ENCODE measurements around the gene CCDC91.

Gene CCDC91

GRCh38 chr12:28506271-28506670, 316.0 kb downstream of the CCDC91 start:
- no peak for DNase-seq (ENCODE audit: low spot score)
- no peak for TF ChIP-seq CTCF (IDR thresholded peaks at IDR 0.05)
- no peak overlapping the region for H3K27ac ChIP-seq
- H3K4me3 ChIP-seq: no peak overlapping the region

- no peak overlapping the region for H3K4me3 ChIP-seq
- DNase-seq (ENCODE audit: low spot score): no peak
- H3K27ac ChIP-seq: no peak overlapping the region
- TF ChIP-seq CTCF (IDR thresholded peaks at IDR 0.05): no peak
Measured at GRCh38 chr12:28507033-28507432, 316.8 kb downstream of the CCDC91 start.

- no peak for TF ChIP-seq CTCF (IDR thresholded peaks at IDR 0.05)
- no peak overlapping the region for H3K27ac ChIP-seq
- DNase-seq (ENCODE audit: low spot score): no peak
- H3K4me3 ChIP-seq: no peak overlapping the region
Measured at GRCh38 chr12:28507867-28508266, 317.6 kb downstream of the CCDC91 start.

GRCh38 chr12:28512406-28512805, 322.1 kb downstream of the CCDC91 start:
- no peak overlapping the region for H3K4me3 ChIP-seq
- DNase-seq (ENCODE audit: low spot score): no peak

GRCh38 chr12:28512876-28513275, 322.6 kb downstream of the CCDC91 start:
- no peak for DNase-seq (ENCODE audit: low spot score)

More at GRCh38 chr12:28512406-28512805, 322.1 kb downstream of the CCDC91 start:
- H3K27ac ChIP-seq: no peak overlapping the region
- TF ChIP-seq CTCF (IDR thresholded peaks at IDR 0.05): no peak

GRCh38 chr12:28513983-28514382, 323.7 kb downstream of the CCDC91 start:
- no peak for DNase-seq (ENCODE audit: low spot score)
- Histone ChIP-seq H3K4me3 (no peak overlapping the region), H3K27ac (no peak overlapping the region)
- TF ChIP-seq CTCF (IDR thresholded peaks at IDR 0.05): no peak

More at GRCh38 chr12:28512876-28513275, 322.6 kb downstream of the CCDC91 start:
- TF ChIP-seq CTCF (IDR thresholded peaks at IDR 0.05): no peak
- no peak overlapping the region for H3K4me3 ChIP-seq
- no peak overlapping the region for H3K27ac ChIP-seq

GRCh38 chr12:28517101-28517500, 326.8 kb downstream of the CCDC91 start:
- no peak for DNase-seq (ENCODE audit: low spot score)
- Histone ChIP-seq H3K27ac (no peak overlapping the region), H3K4me3 (no peak overlapping the region)
- TF ChIP-seq CTCF (IDR thresholded peaks at IDR 0.05): no peak

All from coronary artery (tissue), 2 donors.